Measurements from ENCODE around the gene PPP4R3B. TPM values are rescaled to one million over a fixed set of nuclear protein-coding genes. Genes with fewer than 3 reads are reported as not detected.

PPP4R3B gene
- total and polyA plus RNA-seq, 8 donors: 63.8 to 78.7 (median 74.0) TPM

- Histone ChIP-seq H3K36me3 (no peaks in the 10 kb centered on the region), H3K27ac (no peak overlapping the region), H3K4me1 (no peaks in the 10 kb centered on the region), H3K4me3 (no peak overlapping the region), H3K9me3 (no peaks in the 10 kb centered on the region), H3K27me3 (no peaks in the 10 kb centered on the region)
- intact Hi-C loops (cut with DNase I): no loop called here
- DNase-seq (peak in 1 of 4 donors; percentile 34), ATAC-seq (peak; percentile 37)
- peak in 1 of 2 donors; percentile 33 for TF ChIP-seq CTCF (IDR thresholded peaks at IDR 0.05)
These were observed 105.8 kb downstream of the PPP4R3B start for GRCh38 chr2:55511508-55512124.

- no peaks in the 10 kb centered on the region for H3K9me3 ChIP-seq
- H3K27me3 ChIP-seq: no peaks in the 10 kb centered on the region
- DNase-seq (no peak), ATAC-seq (no peak)
- no peak for TF ChIP-seq CTCF (IDR thresholded peaks at IDR 0.05)
- H3K4me1 ChIP-seq: no peaks in the 10 kb centered on the region
- H3K4me3 ChIP-seq: no peak overlapping the region
- no peak overlapping the region for H3K27ac ChIP-seq
- no peaks in the 10 kb centered on the region for H3K36me3 ChIP-seq
- intact Hi-C loops (cut with DNase I): no loop called here
These were observed 114.8 kb downstream of the PPP4R3B start for GRCh38 chr2:55502590-55503141.

- no peak for TF ChIP-seq CTCF (IDR thresholded peaks at IDR 0.05)
- Histone ChIP-seq H3K27ac (no peak overlapping the region), H3K27me3 (no peaks in the 10 kb centered on the region), H3K4me1 (no peaks in the 10 kb centered on the region), H3K36me3 (no peaks in the 10 kb centered on the region), H3K4me3 (no peak overlapping the region), H3K9me3 (no peaks in the 10 kb centered on the region)
- DNase-seq (no peak), ATAC-seq (no peak)
- intact Hi-C loops (cut with DNase I): no loop called here
These were observed 117.4 kb downstream of the PPP4R3B start for GRCh38 chr2:55500025-55500424.

GRCh38 chr2:55498582-55498981 lies 118.8 kb downstream of the PPP4R3B start:
- no peak for DNase-seq
- no peak for TF ChIP-seq CTCF (IDR thresholded peaks at IDR 0.05)
- H3K4me3 ChIP-seq: no peak overlapping the region

More at GRCh38 chr2:55498582-55498981, 118.8 kb downstream of the PPP4R3B start:
- Histone ChIP-seq H3K36me3 (no peaks in the 10 kb centered on the region), H3K9me3 (no peaks in the 10 kb centered on the region), H3K27ac (no peak overlapping the region), H3K27me3 (no peaks in the 10 kb centered on the region), H3K4me1 (no peaks in the 10 kb centered on the region)
- intact Hi-C loops (cut with DNase I): no loop called here
- no peak for ATAC-seq

Other genes starting within 250 kb of the PPP4R3B start
- gene CCDC88A, start 197.8 kb downstream of the PPP4R3B start, total RNA-seq: 100 to 1,000 TPM in 1 of 2 donors, 10 to 100 TPM in 1; 73.4 to 105 TPM
- 100 to 1,000 TPM in 3 of 6 donors, 10 to 100 TPM in 3; 85.2 to 107 (median 101) TPM for gene CCDC88A, start 197.8 kb downstream of the PPP4R3B start, polyA plus RNA-seq (ENCODE audit: insufficient read length in 6 of 6)
- gene CFAP36, start 97.9 kb downstream of the PPP4R3B start, total RNA-seq: 10 to 100 TPM; 32.4 to 36.4 TPM
- 100 to 1,000 TPM in 2 of 6 donors, 10 to 100 TPM in 4; 81.7 to 107 (median 87.5) TPM for gene CFAP36, start 97.9 kb downstream of the PPP4R3B start, polyA plus RNA-seq (ENCODE audit: insufficient read length in 6 of 6)
- gene PNPT1, start 76.2 kb upstream of the PPP4R3B start, total RNA-seq: 10 to 100 TPM; 23.1 to 27.1 TPM
- gene PNPT1, start 76.2 kb upstream of the PPP4R3B start, polyA plus RNA-seq (ENCODE audit: insufficient read length in 6 of 6): 10 to 100 TPM; 20.3 to 28.0 (median 26.0) TPM

Data from left lung (tissue), 10 donors.